Retinal pigment epithelial cell (primary cell): ENCODE measurements around the gene GRAMD1A.

Source experiments
- DNase-seq: peaks from one replicate; pipeline ENCODE4 v3.0.0-alpha.2; 2010; ENCODE audit warnings: low read depth
- H3K4me3 ChIP-seq: 2 replicates; pipeline ENCODE4 v1.5.1; 2011; ENCODE audit warnings: mild to moderate bottlenecking, low read length, control low read depth, moderate library complexity
- TF ChIP-seq, protein P1 (sequence below): conservative IDR thresholded peaks from 2 replicates; pipeline ENCODE4 v1.5.1; 2011; ENCODE audit warnings: low read depth, low read length, control low read depth, inconsistent platforms

GRAMD1A gene

DNA sequence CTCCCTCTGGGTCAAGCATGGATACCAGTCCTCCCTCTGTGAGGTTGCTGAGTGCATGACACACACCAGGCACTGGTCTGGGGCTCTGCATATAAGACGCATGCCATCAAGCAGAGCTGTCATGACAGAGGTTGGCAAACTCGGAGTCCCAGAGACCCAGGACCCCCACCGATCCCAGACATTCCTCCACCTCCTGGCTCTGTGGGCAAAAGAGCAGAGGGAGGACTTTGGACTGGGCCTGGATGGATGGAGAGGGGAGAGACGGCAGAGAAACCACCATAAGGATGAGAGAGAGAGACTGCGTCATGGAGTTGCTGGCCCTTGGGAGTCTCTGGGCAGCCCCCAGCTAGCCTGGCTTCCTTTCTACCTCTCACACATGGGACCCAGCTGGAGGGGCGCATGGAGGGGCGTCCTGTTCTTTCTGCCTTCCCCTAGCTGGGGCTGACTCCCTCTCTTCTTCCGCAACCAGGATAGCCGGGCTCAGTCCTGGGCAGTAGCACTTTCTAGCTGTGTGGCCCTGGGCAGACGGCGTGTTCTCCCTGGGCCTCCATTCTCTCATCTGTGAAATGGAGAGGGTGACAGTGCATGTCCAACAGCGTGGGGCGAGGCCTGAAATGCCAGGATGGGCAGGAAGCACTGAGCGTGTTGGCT lies 43.0 kb downstream of the GRAMD1A start:
- H3K4me3 ChIP-seq: no peak overlapping the region
- no peak for DNase-seq
- TF ChIP-seq, protein P1, sequence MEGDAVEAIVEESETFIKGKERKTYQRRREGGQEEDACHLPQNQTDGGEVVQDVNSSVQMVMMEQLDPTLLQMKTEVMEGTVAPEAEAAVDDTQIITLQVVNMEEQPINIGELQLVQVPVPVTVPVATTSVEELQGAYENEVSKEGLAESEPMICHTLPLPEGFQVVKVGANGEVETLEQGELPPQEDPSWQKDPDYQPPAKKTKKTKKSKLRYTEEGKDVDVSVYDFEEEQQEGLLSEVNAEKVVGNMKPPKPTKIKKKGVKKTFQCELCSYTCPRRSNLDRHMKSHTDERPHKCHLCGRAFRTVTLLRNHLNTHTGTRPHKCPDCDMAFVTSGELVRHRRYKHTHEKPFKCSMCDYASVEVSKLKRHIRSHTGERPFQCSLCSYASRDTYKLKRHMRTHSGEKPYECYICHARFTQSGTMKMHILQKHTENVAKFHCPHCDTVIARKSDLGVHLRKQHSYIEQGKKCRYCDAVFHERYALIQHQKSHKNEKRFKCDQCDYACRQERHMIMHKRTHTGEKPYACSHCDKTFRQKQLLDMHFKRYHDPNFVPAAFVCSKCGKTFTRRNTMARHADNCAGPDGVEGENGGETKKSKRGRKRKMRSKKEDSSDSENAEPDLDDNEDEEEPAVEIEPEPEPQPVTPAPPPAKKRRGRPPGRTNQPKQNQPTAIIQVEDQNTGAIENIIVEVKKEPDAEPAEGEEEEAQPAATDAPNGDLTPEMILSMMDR: no peak

DNA sequence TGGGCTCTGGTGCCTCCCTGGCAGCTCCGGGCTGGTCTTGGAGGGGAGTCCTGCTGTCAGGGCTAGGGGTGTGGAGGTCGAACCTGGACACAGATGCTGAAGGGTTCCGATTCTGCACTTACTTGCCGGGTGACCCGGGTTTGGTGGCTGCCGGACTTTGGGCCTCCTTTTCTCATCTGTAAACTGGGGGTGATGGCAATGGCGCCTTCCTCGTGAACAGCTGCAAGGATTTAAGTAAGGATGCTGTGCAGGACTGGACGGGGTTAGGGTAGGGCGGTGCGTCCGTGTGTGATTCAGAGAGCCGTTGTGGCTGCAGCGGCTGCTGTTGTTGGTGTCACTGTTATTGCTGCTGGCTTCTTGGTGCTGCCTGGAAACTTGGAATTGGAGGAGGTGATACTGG lies 43.8 kb downstream of the GRAMD1A start:
- no peak overlapping the region for H3K4me3 ChIP-seq
- TF ChIP-seq, protein P1: no peak
- DNase-seq: no peak

DNA sequence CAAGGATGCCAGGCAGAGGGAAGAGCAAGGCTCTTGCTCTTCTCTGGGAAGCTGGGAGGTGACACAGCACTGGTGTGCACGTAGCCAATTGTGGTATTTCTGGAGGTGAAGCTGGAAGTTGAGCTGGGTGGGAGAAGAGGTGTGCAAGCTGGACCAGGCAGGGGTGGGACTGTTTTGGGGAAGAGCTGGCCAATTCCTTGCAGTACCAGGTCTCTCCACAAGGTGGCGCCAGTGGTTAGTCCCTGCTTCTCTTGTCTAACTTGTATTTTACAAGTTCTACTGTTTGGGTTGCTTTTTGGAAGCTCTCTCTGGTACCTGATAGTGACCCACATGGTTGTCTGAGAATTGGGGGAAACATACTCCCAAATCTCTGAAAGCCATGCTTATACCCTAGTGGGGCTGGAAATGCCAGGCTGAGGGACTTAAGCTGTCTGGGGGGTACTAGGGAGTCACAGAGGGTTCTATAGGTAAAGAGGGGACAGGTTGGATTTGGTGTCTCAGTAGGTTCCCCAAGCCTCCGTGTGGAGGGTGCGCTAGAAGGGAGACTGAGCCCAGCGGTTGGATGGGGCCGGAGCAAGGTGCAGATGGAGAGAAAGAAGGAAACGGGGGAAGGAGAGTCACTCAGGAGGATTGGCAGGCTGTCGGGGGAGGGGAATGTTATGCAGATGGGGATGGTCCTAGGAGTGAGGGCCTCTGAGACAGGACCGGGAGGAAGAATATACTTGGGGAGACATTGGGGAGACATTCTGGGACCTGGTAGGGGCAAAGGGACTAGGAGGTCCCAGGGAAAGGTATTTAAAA lies 44.4 kb downstream of the GRAMD1A start:
- TF ChIP-seq, protein P1: peak; percentile 97
- DNase-seq: no peak
- H3K4me3 ChIP-seq: no peak overlapping the region

DNA sequence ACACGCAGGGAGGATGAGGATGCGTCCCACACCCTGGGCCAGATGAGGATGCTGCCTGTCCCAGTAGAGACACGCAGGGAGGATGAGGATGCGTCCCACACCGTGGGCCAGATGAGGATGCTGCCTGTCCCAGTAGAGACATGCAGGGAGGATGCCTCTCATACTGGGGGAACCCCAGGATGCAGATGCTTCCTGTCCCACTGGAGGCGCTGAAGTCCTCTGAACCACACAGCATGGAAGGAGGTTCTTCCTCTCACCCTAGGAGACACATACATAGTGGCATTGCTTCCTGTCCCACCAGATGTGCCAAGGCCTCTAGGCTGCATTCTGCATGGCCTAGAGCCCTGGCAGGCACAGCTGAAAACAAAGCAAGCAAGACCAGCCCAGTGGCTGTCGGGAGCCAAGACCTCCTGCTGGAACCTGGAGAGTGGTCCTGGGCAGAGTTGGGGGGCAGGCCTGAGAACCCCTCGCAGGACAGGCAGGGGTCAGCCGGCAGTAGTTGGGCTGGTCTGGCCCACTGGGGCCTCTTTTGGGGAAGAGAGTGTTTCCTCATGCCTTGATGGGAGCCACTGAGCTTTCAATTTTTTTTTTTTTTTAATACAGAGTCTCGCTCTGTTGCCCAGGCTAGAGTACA lies 45.7 kb downstream of the GRAMD1A start:
- TF ChIP-seq, protein P1: peak; percentile 21
- DNase-seq: no peak
- H3K4me3 ChIP-seq: no peak overlapping the region

DNA sequence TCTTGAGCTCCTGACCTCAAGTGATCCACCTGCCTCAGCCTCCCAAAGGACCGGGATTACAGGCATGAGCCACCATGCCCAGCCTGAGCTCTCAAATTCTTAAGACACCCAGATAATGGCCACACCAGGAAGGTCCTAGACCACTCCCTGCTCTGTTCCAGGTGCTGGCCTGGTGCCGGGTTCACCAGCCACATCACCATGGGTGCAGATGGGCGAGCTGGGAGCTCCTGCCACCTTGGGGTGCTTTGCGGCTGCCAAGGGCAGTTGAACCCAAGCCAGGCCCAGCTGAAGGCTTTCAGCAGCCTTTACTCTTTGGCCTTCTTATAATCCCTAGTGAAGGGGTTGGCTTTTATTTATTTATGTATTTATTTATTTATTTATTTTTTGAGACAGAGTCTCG lies 46.3 kb downstream of the GRAMD1A start:
- TF ChIP-seq, protein P1: no peak
- DNase-seq: no peak
- H3K4me3 ChIP-seq: no peak overlapping the region

DNA sequence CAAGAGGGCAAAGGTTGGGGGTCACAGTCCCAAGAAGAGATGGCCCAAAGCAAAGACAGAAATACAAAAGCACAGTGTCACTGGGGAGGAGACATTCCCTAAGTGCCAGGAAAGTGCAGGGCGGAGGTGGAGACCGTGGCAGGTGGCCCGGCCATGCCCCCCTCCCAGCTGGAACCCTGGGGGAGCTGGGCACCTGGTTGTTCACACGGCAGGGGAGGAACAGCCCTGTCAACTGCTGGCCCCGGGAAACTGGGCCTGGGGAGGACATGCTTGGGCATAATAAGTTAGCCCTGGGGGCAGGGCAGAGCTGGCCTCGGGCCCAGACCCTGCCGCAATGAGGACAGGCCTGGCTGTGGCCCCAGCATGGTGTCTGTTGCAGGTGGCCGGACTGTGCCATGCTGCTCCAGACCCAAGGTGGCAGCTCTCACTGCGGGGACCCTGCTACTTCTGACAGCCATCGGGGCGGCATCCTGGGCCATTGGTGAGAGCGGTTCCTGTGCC lies 48.8 kb downstream of the GRAMD1A start:
- DNase-seq: no peak
- H3K4me3 ChIP-seq: no peak overlapping the region
- TF ChIP-seq, protein P1: no peak
